Parathyroid adenoma (tissue), 2 donors: Measurements from ENCODE around the gene SH3GL3.

Experiments used
- H2AFZ ChIP-seq: fragments of 300-600 bp; sonication (generic); one replicate; pipeline ENCODE4 v1.7.0; 2017; ENCODE audit warnings: antibody characterized with exemption, mild to moderate bottlenecking
- H3K27ac ChIP-seq: fragments of 300-600 bp; sonication (generic); one replicate; pipeline ENCODE4 v1.7.0; 2017
- H3K27me3 ChIP-seq: fragments of 300-600 bp; sonication (generic); one replicate; pipeline ENCODE4 v1.7.0; 2017; ENCODE audit warnings: low read length; ENCODE audit not compliant: control insufficient read depth, insufficient read depth
- H3K36me3 ChIP-seq: fragments of 300-600 bp; sonication (generic); one replicate; pipeline ENCODE4 v1.7.0; 2017; ENCODE audit warnings: low read length; ENCODE audit not compliant: control insufficient read depth, insufficient read depth
- H3K4me1 ChIP-seq: fragments of 300-600 bp; sonication (generic); one replicate; pipeline ENCODE4 v1.7.0; 2017; ENCODE audit warnings: control low read depth
- H3K4me2 ChIP-seq: fragments of 300-600 bp; sonication (generic); one replicate; pipeline ENCODE4 v1.7.0; 2017; ENCODE audit warnings: low read length
- H3K4me3 ChIP-seq: fragments of 300-600 bp; sonication (generic); one replicate; pipeline ENCODE4 v1.7.0; 2017; ENCODE audit warnings: low read depth, low read length
- H3K79me2 ChIP-seq: fragments of 300-600 bp; sonication (generic); one replicate; pipeline ENCODE4 v1.7.0; 2017; ENCODE audit warnings: control low read depth
- H3K9ac ChIP-seq: fragments of 300-600 bp; sonication (generic); one replicate; pipeline ENCODE4 v1.7.0; 2017; ENCODE audit warnings: mild to moderate bottlenecking
- H3K9me3 ChIP-seq: fragments of 300-600 bp; sonication (generic); one replicate; pipeline ENCODE4 v1.7.0; 2017; ENCODE audit warnings: low read length; ENCODE audit not compliant: control insufficient read depth
- TF ChIP-seq, protein P1 (sequence below): fragments of 300-600 bp; sonication (generic); IDR thresholded peaks from one replicate; pipeline ENCODE4 v1.7.0; 2017; ENCODE audit warnings: antibody characterized with exemption, mild to moderate bottlenecking
- donor health status: primary hyperparathyroidism.

SH3GL3 gene

DNA sequence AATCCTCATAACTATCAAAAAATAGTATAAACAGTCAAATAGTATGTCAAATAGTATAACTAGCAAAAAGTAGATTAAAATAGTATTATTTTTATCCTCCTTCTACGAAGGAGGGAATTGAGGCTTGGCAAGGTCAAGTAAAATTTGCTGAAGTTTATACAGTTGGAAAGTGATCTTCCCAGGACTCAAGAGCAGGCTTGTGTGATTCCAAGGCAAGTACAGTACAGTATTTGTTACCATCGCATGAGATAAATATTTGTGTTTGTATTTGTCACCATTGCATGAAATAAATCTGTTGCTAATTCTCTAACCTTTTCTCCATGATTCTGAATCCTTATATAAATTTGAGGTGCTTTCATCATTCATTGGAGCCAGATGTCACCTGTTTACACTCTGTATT lies 28.9 kb downstream of the SH3GL3 start:
- Histone ChIP-seq H3K9me3 (no peaks in the 10 kb centered on the region), H3K4me3 (no peak overlapping the region), H2AFZ (no peak overlapping the region)

DNA sequence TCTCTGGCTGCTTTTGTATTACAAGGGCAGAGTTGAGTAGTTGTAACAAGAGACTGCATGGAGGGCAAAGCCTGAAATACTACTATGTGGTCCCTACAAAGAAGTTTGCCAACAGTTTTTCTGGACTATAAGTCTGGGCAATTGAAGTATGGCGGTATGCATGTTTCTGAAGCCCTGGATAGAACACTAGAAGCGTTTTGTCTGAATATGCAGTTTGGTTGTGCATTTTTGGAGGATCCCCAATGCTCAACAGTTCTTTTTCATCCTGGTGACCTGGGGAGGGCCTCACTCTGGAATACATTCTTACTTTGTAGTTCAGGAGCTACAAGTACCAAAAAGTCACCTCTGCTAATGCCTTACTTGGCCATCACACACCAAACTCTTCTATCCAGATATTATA lies 29.6 kb downstream of the SH3GL3 start:
- H3K4me3 ChIP-seq: no peak overlapping the region
- no peak overlapping the region for H2AFZ ChIP-seq
- no peaks in the 10 kb centered on the region for H3K4me1 ChIP-seq
- TF ChIP-seq, protein P1, sequence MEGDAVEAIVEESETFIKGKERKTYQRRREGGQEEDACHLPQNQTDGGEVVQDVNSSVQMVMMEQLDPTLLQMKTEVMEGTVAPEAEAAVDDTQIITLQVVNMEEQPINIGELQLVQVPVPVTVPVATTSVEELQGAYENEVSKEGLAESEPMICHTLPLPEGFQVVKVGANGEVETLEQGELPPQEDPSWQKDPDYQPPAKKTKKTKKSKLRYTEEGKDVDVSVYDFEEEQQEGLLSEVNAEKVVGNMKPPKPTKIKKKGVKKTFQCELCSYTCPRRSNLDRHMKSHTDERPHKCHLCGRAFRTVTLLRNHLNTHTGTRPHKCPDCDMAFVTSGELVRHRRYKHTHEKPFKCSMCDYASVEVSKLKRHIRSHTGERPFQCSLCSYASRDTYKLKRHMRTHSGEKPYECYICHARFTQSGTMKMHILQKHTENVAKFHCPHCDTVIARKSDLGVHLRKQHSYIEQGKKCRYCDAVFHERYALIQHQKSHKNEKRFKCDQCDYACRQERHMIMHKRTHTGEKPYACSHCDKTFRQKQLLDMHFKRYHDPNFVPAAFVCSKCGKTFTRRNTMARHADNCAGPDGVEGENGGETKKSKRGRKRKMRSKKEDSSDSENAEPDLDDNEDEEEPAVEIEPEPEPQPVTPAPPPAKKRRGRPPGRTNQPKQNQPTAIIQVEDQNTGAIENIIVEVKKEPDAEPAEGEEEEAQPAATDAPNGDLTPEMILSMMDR: no peak
- H3K36me3 ChIP-seq: no peaks in the 10 kb centered on the region
- H3K27ac ChIP-seq: no peak overlapping the region
- no peaks in the 10 kb centered on the region for H3K79me2 ChIP-seq
- no peak overlapping the region for H3K9ac ChIP-seq
- no peaks in the 10 kb centered on the region for H3K9me3 ChIP-seq
- H3K27me3 ChIP-seq: no peaks in the 10 kb centered on the region
- no peak overlapping the region for H3K4me2 ChIP-seq

More for the DNA sequence above, 28.9 kb downstream of the SH3GL3 start:
- TF ChIP-seq, protein P1: no peak
- no peaks in the 10 kb centered on the region for H3K27me3 ChIP-seq
- H3K4me1 ChIP-seq: no peaks in the 10 kb centered on the region
- H3K9ac ChIP-seq: no peak overlapping the region
- H3K79me2 ChIP-seq: no peaks in the 10 kb centered on the region
- no peaks in the 10 kb centered on the region for H3K36me3 ChIP-seq
- H3K27ac ChIP-seq: no peak overlapping the region
- no peak overlapping the region for H3K4me2 ChIP-seq

DNA sequence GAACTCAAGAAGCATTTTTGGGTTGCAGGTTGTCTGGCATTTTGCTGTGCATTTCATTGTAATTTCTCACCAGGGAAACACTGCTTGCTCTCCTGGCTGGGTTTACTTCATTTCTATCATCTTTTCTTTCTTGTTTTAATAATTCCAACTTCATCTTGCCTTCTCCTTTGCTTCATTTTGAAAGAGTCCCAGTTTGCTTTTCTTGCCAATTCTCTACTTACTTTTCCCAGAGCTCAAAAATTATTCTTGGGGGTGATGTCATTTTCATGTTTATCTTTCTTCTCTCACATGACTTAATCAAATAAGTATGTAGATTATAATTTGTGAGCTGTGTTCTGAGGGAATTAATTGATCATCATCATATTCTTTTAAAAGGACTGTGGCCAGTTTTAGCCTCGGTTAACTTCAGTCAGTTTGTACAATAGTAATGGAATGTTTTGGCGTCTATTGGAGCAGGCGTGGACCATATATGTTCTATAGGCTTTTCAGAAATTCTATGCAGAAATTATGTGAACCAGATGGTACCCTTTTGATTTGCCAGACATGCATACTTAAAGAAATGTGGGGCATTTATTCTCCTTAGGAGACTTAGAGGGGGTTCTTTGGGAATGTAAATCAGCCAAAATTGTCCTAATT lies 30.1 kb downstream of the SH3GL3 start:
- no peaks in the 10 kb centered on the region for H3K9me3 ChIP-seq
- no peak overlapping the region for H3K27ac ChIP-seq
- H3K9ac ChIP-seq: no peak overlapping the region
- TF ChIP-seq, protein P1: no peak
- H3K27me3 ChIP-seq: no peaks in the 10 kb centered on the region
- no peaks in the 10 kb centered on the region for H3K36me3 ChIP-seq
- H3K79me2 ChIP-seq: no peaks in the 10 kb centered on the region
- H2AFZ ChIP-seq: no peak overlapping the region
- H3K4me2 ChIP-seq: no peak overlapping the region
- H3K4me1 ChIP-seq: no peaks in the 10 kb centered on the region
- no peak overlapping the region for H3K4me3 ChIP-seq

DNA sequence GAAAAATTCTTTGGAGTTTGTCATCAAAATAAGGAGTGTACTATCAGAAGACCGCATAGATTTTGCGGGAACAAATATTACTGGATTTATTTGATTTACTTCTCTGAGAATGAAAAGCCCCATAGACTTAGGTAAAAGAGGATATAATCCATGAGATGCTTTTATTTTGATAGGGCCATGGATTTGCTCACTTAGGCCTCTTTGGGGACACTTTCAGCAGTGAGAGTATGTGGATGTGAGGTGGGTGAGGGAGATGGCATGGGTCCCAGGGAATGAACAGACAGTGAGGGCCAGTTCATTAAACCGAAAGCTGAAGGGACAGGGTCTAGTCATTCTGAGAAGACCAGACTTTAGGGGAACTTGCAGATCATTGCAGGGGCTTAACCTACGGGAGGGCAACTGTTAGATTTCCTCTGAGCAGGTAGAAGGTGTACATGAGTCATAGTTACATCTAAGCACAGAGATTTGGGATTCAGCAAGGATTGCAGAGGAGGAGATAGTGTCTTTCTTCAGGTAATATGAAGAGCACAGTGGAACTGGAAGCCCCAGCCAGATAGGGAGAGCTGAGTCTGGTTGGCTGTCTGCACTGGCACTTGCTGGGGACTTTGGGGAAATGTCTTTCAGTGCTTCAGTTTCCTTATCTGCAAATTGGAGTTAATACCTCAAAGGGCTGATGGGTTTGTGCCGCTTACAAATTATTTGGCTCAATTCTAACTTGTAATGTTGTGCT lies 30.8 kb downstream of the SH3GL3 start:
- Histone ChIP-seq H3K9me3 (no peaks in the 10 kb centered on the region), H3K4me2 (no peak overlapping the region)

More for the DNA sequence above, 30.8 kb downstream of the SH3GL3 start:
- Histone ChIP-seq H2AFZ (no peak overlapping the region), H3K79me2 (no peaks in the 10 kb centered on the region), H3K4me3 (no peak overlapping the region), H3K36me3 (no peaks in the 10 kb centered on the region), H3K4me1 (no peaks in the 10 kb centered on the region), H3K27me3 (no peaks in the 10 kb centered on the region), H3K9ac (no peak overlapping the region), H3K27ac (no peak overlapping the region)
- TF ChIP-seq, protein P1: no peak
